ENCODE results near the gene ACLY.
A peak's percentile ranks its signal among the peaks of the same experiment; 100 is the strongest.
"Not testable (repeated sequence)": the region's sequence is repeated elsewhere in the genome, so short reads cannot be mapped to it uniquely, and the experiment has no call there.

Gene ACLY

GRCh38 chr17:41939044-41939692, 20.4 kb upstream of the ACLY start:
- DNase-seq: no peak

- DNase-seq: no peak
These were observed 19.5 kb upstream of the ACLY start for GRCh38 chr17:41937970-41938954.

- DNase-seq: no peak
These were observed 16.9 kb upstream of the ACLY start for GRCh38 chr17:41935641-41936040.

- peak; percentile 62 to 68 (median 63) for DNase-seq
These were observed 14.2 kb upstream of the ACLY start for GRCh38 chr17:41932816-41933389.

GRCh38 chr17:41931715-41932114, 13.0 kb upstream of the ACLY start:
- DNase-seq: not testable (repeated sequence)

- not testable (repeated sequence) for DNase-seq
These were observed 12.0 kb upstream of the ACLY start for GRCh38 chr17:41930833-41931156.

GRCh38 chr17:41930009-41930832, 11.5 kb upstream of the ACLY start, which contains the start of gene ODAD4:
Gene ODAD4, plus strand, starts transcription at chr17:41930617. Its CDS starts 107 bp downstream, at chr17:41930724.
- peak; percentile 98 to 99 (median 99) for DNase-seq

GRCh38 chr17:41928693-41929251, 10.0 kb upstream of the ACLY start:
- no peak for DNase-seq

GRCh38 chr17:41925991-41926590, 7.3 kb upstream of the ACLY start:
- DNase-seq: no peak

- no peak for DNase-seq
These were observed 1.8 kb upstream of the ACLY start for GRCh38 chr17:41920580-41920955.

- no peak for DNase-seq
These were observed 1.3 kb upstream of the ACLY start for GRCh38 chr17:41919840-41920579.

- DNase-seq: peak; percentile 46 to 70 (median 46)
These were observed 540 bp upstream of the ACLY start for GRCh38 chr17:41919165-41919817.

- no peak for DNase-seq
These were observed 955 bp downstream of the ACLY start for GRCh38 chr17:41917679-41918313.

GRCh38 chr17:41917192-41917591, 1.6 kb downstream of the ACLY start:
- peak in 1 of 3 donors; percentile 22 for DNase-seq

GRCh38 chr17:41915566-41915965, 3.2 kb downstream of the ACLY start:
- DNase-seq: peak in 2 of 3 donors; percentile 17 to 20

GRCh38 chr17:41915020-41915419, 3.7 kb downstream of the ACLY start:
- DNase-seq: no peak

GRCh38 chr17:41914358-41914766, 4.4 kb downstream of the ACLY start:
- DNase-seq: no peak

- no peak for DNase-seq
These were observed 5.0 kb downstream of the ACLY start for GRCh38 chr17:41913798-41914197.

GRCh38 chr17:41912925-41913324, 5.8 kb downstream of the ACLY start:
- DNase-seq: no peak

Data from suppressor macrophage treated with lipopolysaccharide for 1 hour (primary cell).